ENCODE measurements around the gene SLC30A5.
A peak's percentile ranks its signal among the peaks of the same experiment; 100 is the strongest.

The SLC30A5 gene

DNA sequence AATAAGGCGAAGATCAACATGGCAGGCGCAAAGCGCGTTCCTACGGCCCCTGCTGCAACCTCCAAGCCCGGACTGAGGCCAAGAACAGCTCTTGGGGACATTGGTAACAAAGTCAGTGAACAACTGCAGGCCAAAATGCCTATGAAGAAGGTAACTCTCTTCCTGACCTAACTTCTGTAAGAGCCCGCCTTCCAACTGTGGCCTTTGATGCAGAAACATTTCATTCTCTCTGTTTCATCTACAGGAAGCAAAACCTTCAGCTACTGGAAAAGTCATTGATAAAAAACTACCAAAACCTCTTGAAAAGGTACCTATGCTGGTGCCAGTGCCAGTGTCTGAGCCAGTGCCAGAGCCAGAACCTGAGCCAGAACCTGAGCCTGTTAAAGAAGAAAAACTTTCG lies 74.1 kb downstream of the SLC30A5 start:
- H3K4me2 ChIP-seq = peak overlapping the region; percentile 81 to 97 (median 88)
- H3K9me3 ChIP-seq (replicated peaks in 1 of 11) = peaks cover 16 to 28% (median 25%) of the 10 kb centered on the region in 11 experiments
- peak overlapping the region; percentile 76 to 91 (median 87) for H3K9ac ChIP-seq
- H3K4me1 ChIP-seq = peaks cover 16 to 43% (median 23%) of the 10 kb centered on the region in 10 experiments
- no peaks in the 10 kb centered on the region for H3K27me3 ChIP-seq
- peaks cover 10 to 53% (median 51%) of the 10 kb centered on the region in 11 experiments; a peak in 21 of 22 replicates for H3K36me3 ChIP-seq
- peaks cover 0 to 13% (median 4%) of the 10 kb centered on the region in 11 experiments; a peak in 8 of 22 replicates for H4K20me1 ChIP-seq
- no peak for TF ChIP-seq Cebpa-rat (IDR thresholded peaks at IDR 0.05)
- H3K4me3 ChIP-seq = peak overlapping the region; percentile 64 to 86 (median 78)
- H3K27ac ChIP-seq = peak overlapping the region in 9 of 11 experiments; percentile 83 to 94 (median 88); a peak in 18 of 22 replicates

DNA sequence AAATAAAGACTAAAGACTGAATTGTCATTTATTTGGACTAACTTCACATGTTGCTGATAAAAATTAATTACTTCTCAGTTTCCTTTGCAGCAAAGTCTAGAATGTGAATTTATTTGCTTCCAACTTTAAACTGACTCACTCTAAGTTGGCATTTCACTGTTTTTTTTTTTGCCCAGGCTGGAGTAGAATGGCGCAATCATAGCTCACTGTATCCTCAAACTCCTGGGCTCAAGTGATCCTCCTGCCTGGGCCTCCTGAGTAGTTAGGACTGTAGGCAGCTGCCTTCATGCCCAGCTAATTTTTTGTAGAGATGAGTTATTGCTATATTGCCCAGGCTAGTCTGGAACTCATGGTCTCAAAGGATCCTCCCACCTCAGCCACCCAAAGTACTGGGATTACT lies 76.7 kb downstream of the SLC30A5 start:
- Histone ChIP-seq H3K4me1 (peaks cover 16 to 43% (median 23%) of the 10 kb centered on the region in 10 experiments), H3K9ac (no peak overlapping the region), H3K4me3 (no peak overlapping the region), H3K4me2 (peak overlapping the region in 1 of 11 experiments; percentile 18; a peak in 1 of 22 replicates), H3K9me3 (replicated peaks in 1 of 11) (peaks cover 10 to 13% (median 13%) of the 10 kb centered on the region in 11 experiments), H3K36me3 (peaks cover 34 to 79% (median 77%) of the 10 kb centered on the region in 11 experiments), H3K27ac (no peak overlapping the region), H3K27me3 (no peaks in the 10 kb centered on the region), H4K20me1 (peaks cover 0 to 23% (median 10%) of the 10 kb centered on the region in 11 experiments; a peak in 11 of 22 replicates)
- peak in 3 of 11 experiments; percentile 12 to 44 (median 17); a peak in 1 of 22 replicates for TF ChIP-seq Cebpa-rat (IDR thresholded peaks at IDR 0.05)

DNA sequence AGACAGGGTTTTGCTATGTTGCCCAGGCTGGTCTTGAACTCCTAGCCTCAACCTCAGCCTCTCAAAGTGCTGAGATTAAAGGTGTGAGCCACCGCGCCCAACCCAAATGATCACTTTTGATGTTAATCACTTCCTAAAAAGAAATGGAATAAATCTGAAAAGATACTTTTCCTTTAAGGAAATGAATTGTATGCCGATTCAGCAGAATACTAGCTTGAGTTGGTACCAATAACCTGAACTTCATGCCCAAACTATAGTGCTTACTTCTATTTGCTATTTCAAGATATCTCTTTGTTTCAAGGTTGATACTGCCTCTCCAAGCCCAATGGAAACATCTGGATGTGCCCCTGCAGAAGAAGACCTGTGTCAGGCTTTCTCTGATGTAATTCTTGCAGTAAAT lies 77.2 kb downstream of the SLC30A5 start:
- Histone ChIP-seq H3K27ac (no peak overlapping the region), H3K4me1 (peaks cover 16 to 43% (median 23%) of the 10 kb centered on the region in 10 experiments)

More for the DNA sequence above, 77.2 kb downstream of the SLC30A5 start:
- H3K4me3 ChIP-seq = no peak overlapping the region
- H3K9ac ChIP-seq = no peak overlapping the region
- no peaks in the 10 kb centered on the region for H3K27me3 ChIP-seq
- no peak for TF ChIP-seq Cebpa-rat (IDR thresholded peaks at IDR 0.05)
- H3K36me3 ChIP-seq = peaks cover 36 to 83% (median 82%) of the 10 kb centered on the region in 11 experiments
- H4K20me1 ChIP-seq = peaks cover 0 to 23% (median 10%) of the 10 kb centered on the region in 11 experiments; a peak in 11 of 22 replicates
- peaks cover 6 to 8% (median 8%) of the 10 kb centered on the region in 11 experiments for H3K9me3 ChIP-seq (replicated peaks in 1 of 11)
- peak overlapping the region in 1 of 11 experiments; percentile 18; a peak in 1 of 22 replicates for H3K4me2 ChIP-seq
